Measurements from ENCODE around the gene PCYT1B.
A peak's percentile ranks its signal among the peaks of the same experiment; 100 is the strongest.

DNA sequence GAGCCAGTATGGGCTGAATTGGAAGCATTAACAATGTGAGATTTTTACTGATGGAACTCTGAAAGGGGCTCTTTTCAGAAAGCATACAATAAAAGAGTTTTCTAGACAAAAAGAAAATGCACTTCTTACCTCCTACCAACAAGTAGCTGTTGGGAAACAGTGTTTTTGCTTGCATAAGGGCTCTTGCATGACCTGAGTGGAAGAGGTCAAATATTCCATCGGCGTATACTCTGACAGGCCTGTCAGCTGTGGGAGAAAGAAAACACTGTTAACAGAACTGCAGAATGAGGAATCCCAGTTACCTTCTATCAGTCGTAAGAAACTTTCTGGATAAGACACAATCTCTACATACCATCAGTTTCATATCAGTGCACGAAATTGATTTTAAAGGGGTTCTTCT lies 39.5 kb downstream of the PCYT1B start:
- TF ChIP-seq SMAD1 (CRISPR knock-in tag; IDR thresholded peaks at IDR 0.05; ENCODE audit: borderline replicate concordance, low read depth) (no peak), MTA1 (CRISPR knock-in tag; IDR thresholded peaks at IDR 0.05; ENCODE audit: borderline replicate concordance) (no peak), ATF7 (IDR thresholded peaks at IDR 0.05) (no peak), ATF7 (CRISPR knock-in tag; IDR thresholded peaks at IDR 0.05) (no peak), SP1 (IDR thresholded peaks at IDR 0.05) (no peak), SP1 (CRISPR knock-in tag; IDR thresholded peaks at IDR 0.05) (no peak), POLR2AphosphoS5 (IDR thresholded peaks at IDR 0.05; ENCODE audit: low read depth, low read length) (no peak), HNRNPL (IDR thresholded peaks at IDR 0.05; ENCODE audit: low read depth, low read length) (no peak), CEBPG (CRISPR knock-in tag; IDR thresholded peaks at IDR 0.05) (0 out of 2 replicates have a peak, but pooled peaks have one; percentile 5), PRDM10 (CRISPR knock-in tag; IDR thresholded peaks at IDR 0.05; ENCODE audit: low read depth) (no peak), MEF2D (CRISPR knock-in tag; IDR thresholded peaks at IDR 0.05) (no peak), STAT6 (CRISPR knock-in tag; IDR thresholded peaks at IDR 0.05; ENCODE audit: borderline replicate concordance) (no peak), RAD21 (CRISPR knock-in tag; IDR thresholded peaks at IDR 0.05) (no peak), RXRA (CRISPR knock-in tag; IDR thresholded peaks at IDR 0.05) (no peak; the same call in 1 of the 2 replicates), ZNF513 (CRISPR knock-in tag; conservative IDR thresholded peaks at IDR 0.05) (no peak)
- TF ChIP-seq, protein P1, sequence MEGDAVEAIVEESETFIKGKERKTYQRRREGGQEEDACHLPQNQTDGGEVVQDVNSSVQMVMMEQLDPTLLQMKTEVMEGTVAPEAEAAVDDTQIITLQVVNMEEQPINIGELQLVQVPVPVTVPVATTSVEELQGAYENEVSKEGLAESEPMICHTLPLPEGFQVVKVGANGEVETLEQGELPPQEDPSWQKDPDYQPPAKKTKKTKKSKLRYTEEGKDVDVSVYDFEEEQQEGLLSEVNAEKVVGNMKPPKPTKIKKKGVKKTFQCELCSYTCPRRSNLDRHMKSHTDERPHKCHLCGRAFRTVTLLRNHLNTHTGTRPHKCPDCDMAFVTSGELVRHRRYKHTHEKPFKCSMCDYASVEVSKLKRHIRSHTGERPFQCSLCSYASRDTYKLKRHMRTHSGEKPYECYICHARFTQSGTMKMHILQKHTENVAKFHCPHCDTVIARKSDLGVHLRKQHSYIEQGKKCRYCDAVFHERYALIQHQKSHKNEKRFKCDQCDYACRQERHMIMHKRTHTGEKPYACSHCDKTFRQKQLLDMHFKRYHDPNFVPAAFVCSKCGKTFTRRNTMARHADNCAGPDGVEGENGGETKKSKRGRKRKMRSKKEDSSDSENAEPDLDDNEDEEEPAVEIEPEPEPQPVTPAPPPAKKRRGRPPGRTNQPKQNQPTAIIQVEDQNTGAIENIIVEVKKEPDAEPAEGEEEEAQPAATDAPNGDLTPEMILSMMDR (CRISPR knock-in tag; IDR thresholded peaks at IDR 0.05): no peak

Data from HepG2 (cell line).